ENCODE measurements around the gene HOXB1.

DNA sequence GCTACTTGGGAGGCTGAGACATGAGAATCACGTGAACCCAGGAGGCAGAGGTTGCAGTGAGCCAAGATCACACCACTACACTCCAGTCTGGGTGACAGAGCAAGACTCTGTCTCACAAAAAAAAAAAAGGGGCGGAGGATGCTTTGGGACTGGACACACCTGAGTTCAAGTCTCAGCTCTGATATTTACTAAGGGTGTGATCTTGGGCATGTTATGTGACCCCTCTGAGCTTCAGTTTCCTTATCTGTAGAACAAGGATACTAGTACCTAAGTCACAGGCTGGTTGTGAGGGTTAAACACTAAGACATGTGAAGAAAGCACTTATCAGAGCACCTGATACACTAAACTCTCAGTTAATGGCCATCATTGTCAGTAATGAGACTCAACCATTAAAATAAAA lies 25.9 kb downstream of the HOXB1 start:
- TF ChIP-seq ZZZ3 (CRISPR knock-in tag; IDR thresholded peaks at IDR 0.05; ENCODE audit: borderline replicate concordance) = no peak
- no peak for TF ChIP-seq CREB1 (IDR thresholded peaks at IDR 0.05)
- no peak for TF ChIP-seq CREB1 (CRISPR knock-in tag; IDR thresholded peaks at IDR 0.05)
- TF ChIP-seq, protein P1, sequence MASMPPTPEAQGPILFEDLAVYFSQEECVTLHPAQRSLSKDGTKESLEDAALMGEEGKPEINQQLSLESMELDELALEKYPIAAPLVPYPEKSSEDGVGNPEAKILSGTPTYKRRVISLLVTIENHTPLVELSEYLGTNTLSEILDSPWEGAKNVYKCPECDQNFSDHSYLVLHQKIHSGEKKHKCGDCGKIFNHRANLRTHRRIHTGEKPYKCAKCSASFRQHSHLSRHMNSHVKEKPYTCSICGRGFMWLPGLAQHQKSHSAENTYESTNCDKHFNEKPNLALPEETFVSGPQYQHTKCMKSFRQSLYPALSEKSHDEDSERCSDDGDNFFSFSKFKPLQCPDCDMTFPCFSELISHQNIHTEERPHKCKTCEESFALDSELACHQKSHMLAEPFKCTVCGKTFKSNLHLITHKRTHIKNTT (CRISPR knock-in tag; IDR thresholded peaks at IDR 0.05) = no peak
- TF ChIP-seq, protein P2, sequence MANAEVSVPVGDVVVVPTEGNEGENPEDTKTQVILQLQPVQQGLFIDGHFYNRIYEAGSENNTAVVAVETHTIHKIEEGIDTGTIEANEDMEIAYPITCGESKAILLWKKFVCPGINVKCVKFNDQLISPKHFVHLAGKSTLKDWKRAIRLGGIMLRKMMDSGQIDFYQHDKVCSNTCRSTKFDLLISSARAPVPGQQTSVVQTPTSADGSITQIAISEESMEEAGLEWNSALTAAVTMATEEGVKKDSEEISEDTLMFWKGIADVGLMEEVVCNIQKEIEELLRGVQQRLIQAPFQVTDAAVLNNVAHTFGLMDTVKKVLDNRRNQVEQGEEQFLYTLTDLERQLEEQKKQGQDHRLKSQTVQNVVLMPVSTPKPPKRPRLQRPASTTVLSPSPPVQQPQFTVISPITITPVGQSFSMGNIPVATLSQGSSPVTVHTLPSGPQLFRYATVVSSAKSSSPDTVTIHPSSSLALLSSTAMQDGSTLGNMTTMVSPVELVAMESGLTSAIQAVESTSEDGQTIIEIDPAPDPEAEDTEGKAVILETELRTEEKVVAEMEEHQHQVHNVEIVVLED (CRISPR knock-in tag; IDR thresholded peaks at IDR 0.05; ENCODE audit: borderline replicate concordance) = no peak
- TF ChIP-seq, protein P3, sequence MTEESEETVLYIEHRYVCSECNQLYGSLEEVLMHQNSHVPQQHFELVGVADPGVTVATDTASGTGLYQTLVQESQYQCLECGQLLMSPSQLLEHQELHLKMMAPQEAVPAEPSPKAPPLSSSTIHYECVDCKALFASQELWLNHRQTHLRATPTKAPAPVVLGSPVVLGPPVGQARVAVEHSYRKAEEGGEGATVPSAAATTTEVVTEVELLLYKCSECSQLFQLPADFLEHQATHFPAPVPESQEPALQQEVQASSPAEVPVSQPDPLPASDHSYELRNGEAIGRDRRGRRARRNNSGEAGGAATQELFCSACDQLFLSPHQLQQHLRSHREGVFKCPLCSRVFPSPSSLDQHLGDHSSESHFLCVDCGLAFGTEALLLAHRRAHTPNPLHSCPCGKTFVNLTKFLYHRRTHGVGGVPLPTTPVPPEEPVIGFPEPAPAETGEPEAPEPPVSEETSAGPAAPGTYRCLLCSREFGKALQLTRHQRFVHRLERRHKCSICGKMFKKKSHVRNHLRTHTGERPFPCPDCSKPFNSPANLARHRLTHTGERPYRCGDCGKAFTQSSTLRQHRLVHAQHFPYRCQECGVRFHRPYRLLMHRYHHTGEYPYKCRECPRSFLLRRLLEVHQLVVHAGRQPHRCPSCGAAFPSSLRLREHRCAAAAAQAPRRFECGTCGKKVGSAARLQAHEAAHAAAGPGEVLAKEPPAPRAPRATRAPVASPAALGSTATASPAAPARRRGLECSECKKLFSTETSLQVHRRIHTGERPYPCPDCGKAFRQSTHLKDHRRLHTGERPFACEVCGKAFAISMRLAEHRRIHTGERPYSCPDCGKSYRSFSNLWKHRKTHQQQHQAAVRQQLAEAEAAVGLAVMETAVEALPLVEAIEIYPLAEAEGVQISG (CRISPR knock-in tag; IDR thresholded peaks at IDR 0.05) = no peak
- no peak for TF ChIP-seq FOXJ3 (CRISPR knock-in tag; IDR thresholded peaks at IDR 0.05; ENCODE audit: borderline replicate concordance)
- TF ChIP-seq, protein P4, sequence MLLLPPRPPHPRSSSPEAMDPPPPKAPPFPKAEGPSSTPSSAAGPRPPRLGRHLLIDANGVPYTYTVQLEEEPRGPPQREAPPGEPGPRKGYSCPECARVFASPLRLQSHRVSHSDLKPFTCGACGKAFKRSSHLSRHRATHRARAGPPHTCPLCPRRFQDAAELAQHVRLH (CRISPR knock-in tag; IDR thresholded peaks at IDR 0.05; ENCODE audit: borderline replicate concordance, low read depth) = no peak
- TF ChIP-seq, protein P5, sequence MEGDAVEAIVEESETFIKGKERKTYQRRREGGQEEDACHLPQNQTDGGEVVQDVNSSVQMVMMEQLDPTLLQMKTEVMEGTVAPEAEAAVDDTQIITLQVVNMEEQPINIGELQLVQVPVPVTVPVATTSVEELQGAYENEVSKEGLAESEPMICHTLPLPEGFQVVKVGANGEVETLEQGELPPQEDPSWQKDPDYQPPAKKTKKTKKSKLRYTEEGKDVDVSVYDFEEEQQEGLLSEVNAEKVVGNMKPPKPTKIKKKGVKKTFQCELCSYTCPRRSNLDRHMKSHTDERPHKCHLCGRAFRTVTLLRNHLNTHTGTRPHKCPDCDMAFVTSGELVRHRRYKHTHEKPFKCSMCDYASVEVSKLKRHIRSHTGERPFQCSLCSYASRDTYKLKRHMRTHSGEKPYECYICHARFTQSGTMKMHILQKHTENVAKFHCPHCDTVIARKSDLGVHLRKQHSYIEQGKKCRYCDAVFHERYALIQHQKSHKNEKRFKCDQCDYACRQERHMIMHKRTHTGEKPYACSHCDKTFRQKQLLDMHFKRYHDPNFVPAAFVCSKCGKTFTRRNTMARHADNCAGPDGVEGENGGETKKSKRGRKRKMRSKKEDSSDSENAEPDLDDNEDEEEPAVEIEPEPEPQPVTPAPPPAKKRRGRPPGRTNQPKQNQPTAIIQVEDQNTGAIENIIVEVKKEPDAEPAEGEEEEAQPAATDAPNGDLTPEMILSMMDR (CRISPR knock-in tag; IDR thresholded peaks at IDR 0.05) = no peak
- no peak for TF ChIP-seq JDP2 (CRISPR knock-in tag; IDR thresholded peaks at IDR 0.05; ENCODE audit: borderline replicate concordance)
